T-helper 17 cell (primary cell): ENCODE results near the gene PSAPL1. TPM values are rescaled to one million over a fixed set of nuclear protein-coding genes. Genes with fewer than 3 reads are reported as not detected.

ENCODE experiments used
- ATAC-seq: fragments of 150-1000 bp; cut with Tn5 transposase; 2 replicates; pipeline ENCODE4 v1.10.0; 2021; ENCODE audit warnings: mild to moderate bottlenecking, moderate library complexity
- DNase-seq, 3 donors: peaks; one replicate each; pipeline versions ENCODE4 v3.0.0 to v3.0.0-alpha.2; 2020 to 2021
- H3K9me3 ChIP-seq: one replicate; pipeline ENCODE4 v1.7.0; 2013; ENCODE audit warnings: low read length, mild to moderate bottlenecking; ENCODE audit not compliant: control insufficient read depth, poor library complexity, severe bottlenecking
- H3K27ac Mint-ChIP-seq: one replicate; pipeline ENCODE4 v1.8.0; 2022; ENCODE audit warnings: mild to moderate bottlenecking, moderate library complexity, mixed read lengths
- H3K27me3 Mint-ChIP-seq: one replicate; pipeline ENCODE4 v1.8.0; 2022; ENCODE audit warnings: mixed read lengths
- H3K36me3 Mint-ChIP-seq: one replicate; pipeline ENCODE4 v1.8.0; 2022; ENCODE audit warnings: low read depth, mixed read lengths
- H3K4me1 Mint-ChIP-seq: one replicate; pipeline ENCODE4 v1.8.0; 2022; ENCODE audit warnings: mild to moderate bottlenecking, mixed read lengths
- H3K4me3 Mint-ChIP-seq: one replicate; pipeline ENCODE4 v1.8.0; 2022; ENCODE audit warnings: mild to moderate bottlenecking, moderate library complexity, mixed read lengths
- total RNA-seq, 4 donors: library from RNA in 2 of 4; stranded (reverse) in 2 of 4; gene quantifications; one replicate each; pipeline ENCODE4 v1.2.3 and lab custom pipeline; 2022 to 2026

PSAPL1 gene
- not detected for total RNA-seq
- total RNA-seq (lab: John Stamatoyannopoulos, UW), result 0 reads per million in 2 donors

GRCh38 chr4:7434766-7435150, at the start of gene PSAPL1:
Gene PSAPL1, minus strand, starts transcription at chr4:7434930. Its CDS starts 51 bp downstream, at chr4:7434879.
- H3K4me1 Mint-ChIP-seq, result peaks cover 3% of the 10 kb centered on the region
- no peak for ATAC-seq

GRCh38 chr4:7481227-7481626, 46.5 kb upstream of the PSAPL1 start:
- ATAC-seq (no peak), DNase-seq (no peak)
- Mint-ChIP-seq H3K27me3 (peaks cover 30% of the 10 kb centered on the region), H3K4me1 (no peaks in the 10 kb centered on the region), H3K36me3 (no peaks in the 10 kb centered on the region), H3K4me3 (no peak overlapping the region), H3K27ac (no peak overlapping the region)
- H3K9me3 ChIP-seq, result no peaks in the 10 kb centered on the region

More at GRCh38 chr4:7434766-7435150, at the start of gene PSAPL1:
- no peak within 1 kb of the TSS for H3K27ac Mint-ChIP-seq
- no peaks in the 10 kb centered on the region for H3K36me3 Mint-ChIP-seq
- no peak within 1 kb of the TSS for H3K4me3 Mint-ChIP-seq
- DNase-seq, result no peak
- H3K9me3 ChIP-seq, result no peaks in the 10 kb centered on the region
- H3K27me3 Mint-ChIP-seq, result peaks cover 13% of the 10 kb centered on the region

GRCh38 chr4:7480423-7480822, 45.7 kb upstream of the PSAPL1 start:
- H3K9me3 ChIP-seq, result no peaks in the 10 kb centered on the region
- ATAC-seq, result no peak
- DNase-seq, result no peak
- Mint-ChIP-seq H3K27me3 (peaks cover 34% of the 10 kb centered on the region), H3K27ac (no peak overlapping the region), H3K36me3 (no peaks in the 10 kb centered on the region), H3K4me1 (no peaks in the 10 kb centered on the region), H3K4me3 (no peak overlapping the region)

- ATAC-seq (no peak), DNase-seq (no peak)
- Mint-ChIP-seq H3K36me3 (no peaks in the 10 kb centered on the region), H3K27ac (no peak overlapping the region), H3K27me3 (peaks cover 33% of the 10 kb centered on the region), H3K4me1 (no peaks in the 10 kb centered on the region), H3K4me3 (no peak overlapping the region)
- no peaks in the 10 kb centered on the region for H3K9me3 ChIP-seq
Observed at GRCh38 chr4:7478665-7479064, 43.9 kb upstream of the PSAPL1 start.

- H3K27ac Mint-ChIP-seq, result no peak overlapping the region
- no peak overlapping the region for H3K4me3 Mint-ChIP-seq
- H3K4me1 Mint-ChIP-seq, result no peaks in the 10 kb centered on the region
- ATAC-seq, result no peak
- H3K9me3 ChIP-seq, result no peaks in the 10 kb centered on the region
- H3K27me3 Mint-ChIP-seq, result peaks cover 39% of the 10 kb centered on the region
- H3K36me3 Mint-ChIP-seq, result peaks cover 2% of the 10 kb centered on the region
- DNase-seq, result no peak
Observed at GRCh38 chr4:7477695-7478094, 43.0 kb upstream of the PSAPL1 start.

- Mint-ChIP-seq H3K27ac (no peak overlapping the region), H3K4me1 (no peaks in the 10 kb centered on the region), H3K36me3 (peaks cover 2% of the 10 kb centered on the region), H3K4me3 (no peak overlapping the region), H3K27me3 (peaks cover 48% of the 10 kb centered on the region)
- H3K9me3 ChIP-seq, result no peaks in the 10 kb centered on the region
- ATAC-seq (no peak), DNase-seq (no peak)
Observed at GRCh38 chr4:7476820-7477219, 42.1 kb upstream of the PSAPL1 start.

- DNase-seq (no peak), ATAC-seq (no peak)
- Mint-ChIP-seq H3K27me3 (peaks cover 45% of the 10 kb centered on the region), H3K36me3 (peaks cover 2% of the 10 kb centered on the region), H3K4me3 (no peak overlapping the region), H3K4me1 (no peaks in the 10 kb centered on the region), H3K27ac (no peak overlapping the region)
- H3K9me3 ChIP-seq, result no peaks in the 10 kb centered on the region
Observed at GRCh38 chr4:7475207-7475606, 40.5 kb upstream of the PSAPL1 start.

- Mint-ChIP-seq H3K4me3 (no peak overlapping the region), H3K4me1 (no peaks in the 10 kb centered on the region), H3K36me3 (peaks cover 2% of the 10 kb centered on the region), H3K27me3 (peaks cover 38% of the 10 kb centered on the region), H3K27ac (no peak overlapping the region)
- no peak for DNase-seq
- H3K9me3 ChIP-seq, result no peaks in the 10 kb centered on the region
- ATAC-seq, result no peak
Observed at GRCh38 chr4:7474320-7474719, 39.6 kb upstream of the PSAPL1 start.

GRCh38 chr4:7473081-7473480, 38.4 kb upstream of the PSAPL1 start:
- no peaks in the 10 kb centered on the region for H3K9me3 ChIP-seq
- no peak for DNase-seq
- Mint-ChIP-seq H3K4me3 (no peak overlapping the region), H3K4me1 (no peaks in the 10 kb centered on the region), H3K27me3 (peaks cover 38% of the 10 kb centered on the region), H3K27ac (no peak overlapping the region), H3K36me3 (peaks cover 2% of the 10 kb centered on the region)
- no peak for ATAC-seq

GRCh38 chr4:7472442-7473013, 37.8 kb upstream of the PSAPL1 start:
- Mint-ChIP-seq H3K4me3 (no peak overlapping the region), H3K4me1 (no peaks in the 10 kb centered on the region), H3K36me3 (peaks cover 2% of the 10 kb centered on the region), H3K27me3 (peaks cover 38% of the 10 kb centered on the region), H3K27ac (no peak overlapping the region)
- no peaks in the 10 kb centered on the region for H3K9me3 ChIP-seq
- ATAC-seq (no peak), DNase-seq (no peak)

- DNase-seq (no peak), ATAC-seq (no peak)
- H3K27ac Mint-ChIP-seq, result no peak overlapping the region
- H3K4me3 Mint-ChIP-seq, result no peak overlapping the region
- peaks cover 2% of the 10 kb centered on the region for H3K36me3 Mint-ChIP-seq
- H3K4me1 Mint-ChIP-seq, result no peaks in the 10 kb centered on the region
- H3K9me3 ChIP-seq, result no peaks in the 10 kb centered on the region
- peaks cover 25% of the 10 kb centered on the region for H3K27me3 Mint-ChIP-seq
Observed at GRCh38 chr4:7470522-7471128, 35.9 kb upstream of the PSAPL1 start.

GRCh38 chr4:7470111-7470510, 35.4 kb upstream of the PSAPL1 start:
- H3K9me3 ChIP-seq, result no peaks in the 10 kb centered on the region
- no peak overlapping the region for H3K4me3 Mint-ChIP-seq
- H3K27ac Mint-ChIP-seq, result no peak overlapping the region
- DNase-seq (no peak), ATAC-seq (no peak)
- peaks cover 2% of the 10 kb centered on the region for H3K36me3 Mint-ChIP-seq
- H3K4me1 Mint-ChIP-seq, result no peaks in the 10 kb centered on the region
- peaks cover 21% of the 10 kb centered on the region for H3K27me3 Mint-ChIP-seq

GRCh38 chr4:7469023-7469422, 34.3 kb upstream of the PSAPL1 start:
- Mint-ChIP-seq H3K27me3 (peaks cover 17% of the 10 kb centered on the region), H3K4me1 (no peaks in the 10 kb centered on the region), H3K4me3 (no peak overlapping the region), H3K27ac (no peak overlapping the region), H3K36me3 (peaks cover 2% of the 10 kb centered on the region)
- ATAC-seq, result no peak
- H3K9me3 ChIP-seq, result no peaks in the 10 kb centered on the region
- DNase-seq, result no peak

GRCh38 chr4:7467471-7467870, 32.7 kb upstream of the PSAPL1 start:
- DNase-seq (no peak), ATAC-seq (no peak)
- H3K27ac Mint-ChIP-seq, result no peak overlapping the region
- no peak overlapping the region for H3K4me3 Mint-ChIP-seq
- no peaks in the 10 kb centered on the region for H3K36me3 Mint-ChIP-seq
- H3K27me3 Mint-ChIP-seq, result peaks cover 8% of the 10 kb centered on the region
- no peaks in the 10 kb centered on the region for H3K4me1 Mint-ChIP-seq
- no peaks in the 10 kb centered on the region for H3K9me3 ChIP-seq
